Activated CD8-positive, alpha-beta memory T cell treated with anti-CD3 and anti-CD28 coated beads, Interleukin-2, amount 50 U/mL, for 4 hours (primary cell): ENCODE results near the gene NWD2.
"Not testable (repeated sequence)": the region's sequence is repeated elsewhere in the genome, so short reads cannot be mapped to it uniquely, and the experiment has no call there.

ENCODE experiments used
- DNase-seq: peaks from one replicate; pipeline ENCODE4 v3.0.0-alpha.2; 2020

NWD2 gene

GRCh38 chr4:37244583-37245390 is at the start of gene NWD2:
TSS of gene NWD2 (plus strand) at chr4:37244743. CDS start at chr4:37245068, 325 bp downstream.
- DNase-seq: no peak

- no peak for DNase-seq
Measured at GRCh38 chr4:37197899-37198298, 46.6 kb upstream of the NWD2 start.

GRCh38 chr4:37204740-37205139 is 39.8 kb upstream of the NWD2 start:
- DNase-seq: not testable (repeated sequence)

GRCh38 chr4:37216209-37216608 is 28.3 kb upstream of the NWD2 start:
- no peak for DNase-seq

- DNase-seq: no peak
Measured at GRCh38 chr4:37219242-37219641, 25.3 kb upstream of the NWD2 start.

- DNase-seq: no peak
Measured at GRCh38 chr4:37219990-37220389, 24.6 kb upstream of the NWD2 start.

- DNase-seq: no peak
Measured at GRCh38 chr4:37220685-37221084, 23.9 kb upstream of the NWD2 start.

- DNase-seq: no peak
Measured at GRCh38 chr4:37223732-37224131, 20.8 kb upstream of the NWD2 start.

GRCh38 chr4:37224854-37225253 is 19.7 kb upstream of the NWD2 start:
- no peak for DNase-seq

GRCh38 chr4:37225778-37226177 is 18.8 kb upstream of the NWD2 start:
- DNase-seq: no peak

GRCh38 chr4:37232315-37232714 is 12.2 kb upstream of the NWD2 start:
- DNase-seq: no peak

- DNase-seq: no peak
Measured at GRCh38 chr4:37236165-37236564, 8.4 kb upstream of the NWD2 start.

GRCh38 chr4:37241647-37242046 is 2.9 kb upstream of the NWD2 start:
- DNase-seq: no peak

- DNase-seq: no peak
Measured at GRCh38 chr4:37243051-37243450, 1.5 kb upstream of the NWD2 start.

- DNase-seq: no peak
Measured at GRCh38 chr4:37243722-37244582, 591 bp upstream of the NWD2 start.

- DNase-seq: no peak
Measured at GRCh38 chr4:37245391-37245954, 930 bp downstream of the NWD2 start.

- DNase-seq: no peak
Measured at GRCh38 chr4:37246891-37247290, 2.3 kb downstream of the NWD2 start.

GRCh38 chr4:37258221-37258620 is 13.7 kb downstream of the NWD2 start:
- DNase-seq: no peak

GRCh38 chr4:37268319-37268718 is 23.8 kb downstream of the NWD2 start:
- DNase-seq: no peak

GRCh38 chr4:37279121-37279520 is 34.6 kb downstream of the NWD2 start:
- no peak for DNase-seq

GRCh38 chr4:37279894-37280592 is 35.5 kb downstream of the NWD2 start:
- DNase-seq: no peak

GRCh38 chr4:37299468-37299867 is 54.9 kb downstream of the NWD2 start:
- DNase-seq: no peak

GRCh38 chr4:37304612-37305011 is 60.1 kb downstream of the NWD2 start:
- DNase-seq: no peak
